ENCODE data around the gene SPAG17.

GRCh38 chr1:118116401-118116800 is 68.6 kb downstream of the SPAG17 start:
- TF ChIP-seq REST (IDR thresholded peaks at IDR 0.05; ENCODE audit: insufficient read depth in 1 of 2, low read depth in 2 of 2, low read length in 1 of 2) (no peak), POLR2AphosphoS5 (IDR thresholded peaks at IDR 0.05; ENCODE audit: low read depth, low read length) (no peak), CTCF (IDR thresholded peaks at IDR 0.05) (no peak), TCF7L2 (IDR thresholded peaks at IDR 0.05; ENCODE audit: low read depth, low read length) (no peak)
